Glutamatergic neuron (in vitro differentiated cells): ENCODE data around the gene TLX1. TPM values are rescaled to one million over a fixed set of nuclear protein-coding genes. Genes with fewer than 3 reads are reported as not detected.

Experiments used
- DNase-seq: peaks from one replicate; pipeline ENCODE4 v3.0.0; 2022
- H3K27ac Mint-ChIP-seq: one replicate; pipeline ENCODE4 v1.8.0; 2020; ENCODE audit warnings: mild to moderate bottlenecking, mixed read lengths, inconsistent platforms; ENCODE audit not compliant: unreplicated experiment
- H3K27me3 Mint-ChIP-seq: one replicate; pipeline ENCODE4 v1.8.0; 2020; ENCODE audit warnings: mild to moderate bottlenecking, moderate library complexity, mixed read lengths, inconsistent platforms; ENCODE audit not compliant: unreplicated experiment
- H3K36me3 Mint-ChIP-seq: one replicate; pipeline ENCODE4 v1.8.0; 2020; ENCODE audit warnings: mild to moderate bottlenecking, mixed read lengths, inconsistent platforms; ENCODE audit not compliant: unreplicated experiment
- H3K4me1 Mint-ChIP-seq: one replicate; pipeline ENCODE4 v1.8.0; 2020; ENCODE audit warnings: mild to moderate bottlenecking, low read depth, mixed read lengths, inconsistent platforms; ENCODE audit not compliant: unreplicated experiment
- H3K4me3 Mint-ChIP-seq: one replicate; pipeline ENCODE4 v1.8.0; 2020; ENCODE audit warnings: mild to moderate bottlenecking, mixed read lengths, inconsistent platforms; ENCODE audit not compliant: unreplicated experiment
- H3K9me3 Mint-ChIP-seq: one replicate; pipeline ENCODE4 v1.8.0; 2020; ENCODE audit warnings: mild to moderate bottlenecking, moderate library complexity, mixed read lengths, inconsistent platforms; ENCODE audit not compliant: unreplicated experiment
- CTCF ChIP-seq: fragments of 200-600 bp; sonication (generic); IDR thresholded peaks from one replicate; pipeline ENCODE4 v1.5.0; 2021; ENCODE audit not compliant: partially characterized antibody, unreplicated experiment
- total RNA-seq: library from RNA; stranded (reverse); fragmentation: NEBNext Ultra II Directional; extraction: Animal tissue kit (Norgen Biotek cat#: 25700); gene quantifications from one replicate; pipeline ENCODE4 v1.2.1, GENCODE V29; 2021; ENCODE audit not compliant: unreplicated experiment

Gene TLX1
- total RNA-seq, 1 donor from 2014 or later = 14.3 TPM

DNA sequence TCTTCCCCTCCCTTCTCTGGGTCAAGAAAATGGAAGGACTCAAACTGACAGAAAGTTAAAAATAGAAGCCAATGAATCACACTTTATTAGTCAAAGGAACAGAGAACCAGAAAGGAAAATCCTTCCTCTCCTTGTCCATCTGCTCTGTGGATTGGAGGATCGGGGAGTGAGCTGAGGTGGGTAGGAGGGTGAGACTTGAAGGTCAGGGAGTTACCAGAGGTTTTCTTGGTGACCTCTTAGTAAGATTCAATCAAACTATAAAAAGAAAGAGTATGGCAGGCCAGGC is 12.2 kb downstream of the TLX1 start:
- Mint-ChIP-seq H3K27me3 (peaks cover 49% of the 10 kb centered on the region), H3K27ac (no peak overlapping the region), H3K36me3 (no peaks in the 10 kb centered on the region), H3K4me1 (peaks cover 10% of the 10 kb centered on the region), H3K4me3 (no peak overlapping the region), H3K9me3 (peaks cover 8% of the 10 kb centered on the region)
- DNase-seq = no peak
- no peak for TF ChIP-seq CTCF

DNA sequence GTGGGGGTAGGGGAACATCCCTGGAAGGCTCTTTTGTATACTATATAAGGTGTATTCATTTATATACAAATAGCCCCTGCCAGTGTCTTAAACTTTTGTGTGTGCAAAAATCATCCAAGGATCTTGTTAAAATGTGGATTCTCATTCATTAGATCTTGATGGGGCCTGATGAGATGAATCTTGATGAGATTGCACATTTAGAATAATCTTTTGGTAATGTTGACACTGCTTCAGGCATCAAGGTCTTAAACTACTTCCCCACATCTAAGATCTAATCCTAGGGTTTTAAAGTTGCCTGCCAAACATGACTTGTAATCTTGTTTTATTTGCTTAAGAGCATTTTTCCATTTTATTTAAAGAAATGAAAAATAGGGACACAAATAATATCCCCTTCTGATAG is 13.0 kb downstream of the TLX1 start:
- peaks cover 42% of the 10 kb centered on the region for H3K27me3 Mint-ChIP-seq

DNA sequence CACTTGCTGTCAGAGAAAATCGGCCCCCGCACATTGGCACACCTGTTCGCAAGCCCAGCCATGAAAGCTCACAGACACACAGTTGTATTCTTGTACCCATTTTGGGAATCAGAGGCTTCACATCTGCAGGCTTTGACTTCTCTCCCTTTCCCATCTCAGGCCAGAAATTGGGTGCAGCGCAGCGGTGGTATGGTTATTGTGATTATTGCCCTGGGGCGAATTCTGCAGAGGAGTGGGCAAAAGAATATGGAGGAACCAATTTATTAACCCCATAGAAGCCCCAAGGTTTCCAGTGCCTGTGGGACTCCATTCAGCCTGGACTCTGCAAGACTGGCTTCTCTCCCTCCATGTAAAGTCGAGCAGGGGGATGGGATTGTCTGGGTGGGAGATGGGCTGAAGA is 14.0 kb downstream of the TLX1 start:
- peaks cover 41% of the 10 kb centered on the region for H3K27me3 Mint-ChIP-seq
- no peaks in the 10 kb centered on the region for H3K36me3 Mint-ChIP-seq
- DNase-seq = no peak
- H3K9me3 Mint-ChIP-seq = peaks cover 5% of the 10 kb centered on the region
- H3K4me1 Mint-ChIP-seq = peaks cover 1% of the 10 kb centered on the region
- no peak overlapping the region for H3K27ac Mint-ChIP-seq
- no peak for TF ChIP-seq CTCF
- no peak overlapping the region for H3K4me3 Mint-ChIP-seq

More for the DNA sequence above, 13.0 kb downstream of the TLX1 start:
- Mint-ChIP-seq H3K36me3 (no peaks in the 10 kb centered on the region), H3K9me3 (peaks cover 5% of the 10 kb centered on the region), H3K4me1 (peaks cover 4% of the 10 kb centered on the region), H3K27ac (no peak overlapping the region), H3K4me3 (no peak overlapping the region)
- no peak for TF ChIP-seq CTCF
- no peak for DNase-seq

DNA sequence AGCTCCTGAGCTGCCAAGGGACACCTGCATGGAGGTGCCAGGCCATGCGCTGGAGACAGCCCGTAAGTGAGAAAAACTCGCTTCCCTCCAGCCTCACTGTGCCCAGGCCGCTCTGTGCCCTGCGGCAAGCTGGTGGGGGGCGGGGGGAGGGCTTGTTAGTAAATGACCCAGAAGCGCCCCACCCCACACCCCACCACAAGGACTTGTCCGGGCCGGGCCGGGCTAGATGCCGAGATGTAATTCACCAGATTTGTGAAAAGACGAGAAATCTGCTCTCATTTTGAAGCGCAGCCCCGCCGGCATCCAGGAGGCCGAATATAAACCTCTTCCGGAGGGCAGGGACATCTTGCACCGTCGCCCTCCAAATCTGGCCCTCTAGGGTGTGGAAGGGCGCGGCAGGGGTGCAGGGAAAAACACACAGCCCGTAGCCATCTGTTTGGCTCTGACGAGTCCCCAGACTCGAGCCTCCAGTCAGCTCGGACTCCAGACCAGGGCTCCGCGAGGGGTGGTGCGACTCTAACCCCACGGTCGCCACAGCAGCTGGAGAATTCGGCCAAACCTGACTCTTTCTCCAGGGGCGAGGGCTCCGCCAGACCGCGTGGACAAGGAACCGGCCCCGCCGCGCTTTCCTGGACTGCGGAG is 14.8 kb downstream of the TLX1 start:
- no peak overlapping the region for H3K4me3 Mint-ChIP-seq
- H3K9me3 Mint-ChIP-seq = peaks cover 5% of the 10 kb centered on the region
- no peak for DNase-seq
- H3K27ac Mint-ChIP-seq = no peak overlapping the region
- peaks cover 41% of the 10 kb centered on the region for H3K27me3 Mint-ChIP-seq
- H3K36me3 Mint-ChIP-seq = no peaks in the 10 kb centered on the region
- TF ChIP-seq CTCF = no peak
- H3K4me1 Mint-ChIP-seq = peaks cover 1% of the 10 kb centered on the region

DNA sequence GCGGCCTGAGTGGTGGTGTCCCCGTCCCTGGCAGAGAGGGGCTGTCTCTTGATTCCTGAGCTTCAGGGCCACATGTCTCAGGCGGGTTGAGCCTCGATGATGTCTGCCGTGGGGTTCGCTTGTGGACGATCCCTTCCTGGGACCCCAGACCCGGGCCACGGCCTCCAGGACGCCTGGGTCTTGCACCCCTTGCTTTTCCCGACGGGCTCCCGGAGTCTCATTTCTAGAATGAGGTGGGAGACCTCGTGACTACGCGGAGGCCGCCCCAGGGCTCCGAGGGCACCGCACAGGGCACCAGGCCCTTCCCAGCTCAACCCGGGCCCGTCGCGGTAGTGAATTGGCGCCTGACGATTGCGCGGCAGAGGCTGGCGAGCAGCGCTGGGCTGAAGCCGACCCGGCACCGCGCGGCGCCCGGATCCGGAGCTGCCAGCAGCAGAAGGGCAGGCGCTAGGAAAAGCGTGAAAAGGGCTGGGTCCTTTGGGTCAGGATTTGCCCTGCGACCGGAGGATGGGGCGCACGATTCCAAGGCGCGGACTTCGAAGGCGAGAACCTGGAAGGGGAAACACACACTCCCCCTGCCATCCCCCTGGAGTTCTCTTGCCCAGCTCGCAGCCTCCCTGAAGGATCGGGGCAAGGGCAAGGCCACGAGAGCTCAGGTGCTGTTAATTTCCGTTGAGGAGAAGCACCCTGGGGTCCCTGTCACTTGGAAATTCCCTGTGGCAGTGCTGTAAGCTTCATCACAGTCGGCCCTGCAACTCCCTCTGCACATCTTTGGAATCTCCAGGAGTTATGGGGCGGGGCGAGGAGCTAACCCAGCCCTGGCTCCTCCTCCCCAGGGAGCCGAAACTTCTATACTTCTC is 15.5 kb downstream of the TLX1 start:
- Mint-ChIP-seq H3K9me3 (peaks cover 7% of the 10 kb centered on the region), H3K4me3 (no peak overlapping the region), H3K36me3 (no peaks in the 10 kb centered on the region), H3K4me1 (peaks cover 1% of the 10 kb centered on the region), H3K27ac (no peak overlapping the region), H3K27me3 (peaks cover 37% of the 10 kb centered on the region)
- TF ChIP-seq CTCF = no peak
- DNase-seq = no peak
